Bronchial epithelial cell (primary cell): ENCODE data around the gene TMPRSS9. TPM values are rescaled to one million over a fixed set of nuclear protein-coding genes. Genes with fewer than 3 reads are reported as not detected.

Experiments
- DNase-seq: peaks from one replicate; pipeline ENCODE4 v3.0.0-alpha.2; 2010; ENCODE audit warnings: low read depth
- FAIRE-seq: peaks from 2 replicates; lab custom pipeline; 2011; peaks lifted over from hg19 to GRCh38; lab: Jason Lieb, UNC
- H3K27me3 ChIP-seq: 2 replicates; pipeline ENCODE4 v1.5.1; 2011; ENCODE audit warnings: low read length; ENCODE audit not compliant: control insufficient read depth, insufficient read depth
- H3K36me3 ChIP-seq: 2 replicates; pipeline ENCODE4 v1.5.1; 2011; ENCODE audit warnings: low read length; ENCODE audit not compliant: control insufficient read depth, insufficient read depth
- H3K4me3 ChIP-seq: 2 replicates; pipeline ENCODE4 v1.5.1; 2011; ENCODE audit warnings: mild to moderate bottlenecking, low read depth, low read length, control low read depth
- CTCF ChIP-seq: IDR thresholded peaks from 2 replicates; pipeline ENCODE4 v1.5.1; 2011; ENCODE audit warnings: mild to moderate bottlenecking, moderate library complexity, low read length, control low read depth, inconsistent platforms; ENCODE audit not compliant: insufficient read depth, severe bottlenecking
- total RNA-seq: library from RNA; depleted of rRNA; stranded (reverse); fragments of >200 nt; gene quantifications from 2 replicates; pipeline ENCODE4 v1.2.1, GENCODE V29; 2014

Gene TMPRSS9
- total RNA-seq, 1 donor from 2014 or later: not detected

DNA sequence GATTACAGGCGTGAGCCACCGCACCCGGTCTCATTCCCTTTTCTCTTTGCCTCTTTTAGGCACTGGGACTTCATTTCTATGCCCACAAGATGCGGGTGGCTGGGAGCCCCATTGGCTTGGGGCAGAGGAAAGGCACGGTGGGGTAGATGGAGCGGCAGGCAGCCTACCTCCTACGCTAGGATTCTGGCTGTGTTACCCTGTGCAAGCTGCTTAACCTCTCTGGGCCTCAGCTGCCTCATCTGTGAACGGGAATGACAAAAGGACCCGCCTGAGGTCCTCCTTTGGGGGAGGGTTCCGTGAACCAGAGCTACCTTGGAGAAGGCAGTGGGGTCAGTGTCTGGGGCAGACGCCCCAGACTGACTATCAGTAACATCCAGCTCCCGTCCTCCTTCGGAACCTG lies 42.8 kb upstream of the TMPRSS9 start:
- no peaks in the 10 kb centered on the region for H3K36me3 ChIP-seq
- DNase-seq (no peak), FAIRE-seq (no peak)
- H3K4me3 ChIP-seq: no peak overlapping the region
- no peak for TF ChIP-seq CTCF
- H3K27me3 ChIP-seq: peaks cover 1% of the 10 kb centered on the region

DNA sequence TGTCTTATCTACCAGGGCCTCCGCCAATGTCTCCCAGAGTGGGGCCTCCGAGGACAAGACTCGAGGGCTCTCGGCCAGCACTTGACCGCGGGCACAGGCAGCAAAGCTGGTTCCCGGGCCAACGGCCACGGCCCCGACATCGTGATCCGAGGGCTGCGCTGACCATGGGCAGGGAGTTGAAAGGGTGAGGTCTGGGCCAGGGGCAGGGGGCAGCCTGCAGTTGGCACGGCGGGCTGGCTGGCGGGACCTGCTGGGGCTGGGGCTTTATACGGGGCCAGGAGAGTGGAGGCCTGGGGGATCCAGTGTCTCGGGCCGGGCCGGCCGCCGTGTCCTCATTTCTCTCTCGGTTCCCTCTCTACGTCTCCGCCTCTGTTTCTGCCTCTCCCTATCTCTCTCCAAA lies 42.3 kb upstream of the TMPRSS9 start:
- Histone ChIP-seq H3K36me3 (peaks cover 2% of the 10 kb centered on the region), H3K27me3 (peaks cover 1% of the 10 kb centered on the region), H3K4me3 (no peak overlapping the region)
- FAIRE-seq (no peak), DNase-seq (no peak)
- no peak for TF ChIP-seq CTCF

- FAIRE-seq (no peak), DNase-seq (no peak)
- Histone ChIP-seq H3K27me3 (peaks cover 1% of the 10 kb centered on the region), H3K36me3 (peaks cover 4% of the 10 kb centered on the region), H3K4me3 (no peak overlapping the region)
- no peak for TF ChIP-seq CTCF
Observed at GRCh38 chr19:2318923-2319322, 41.1 kb upstream of the TMPRSS9 start.

DNA sequence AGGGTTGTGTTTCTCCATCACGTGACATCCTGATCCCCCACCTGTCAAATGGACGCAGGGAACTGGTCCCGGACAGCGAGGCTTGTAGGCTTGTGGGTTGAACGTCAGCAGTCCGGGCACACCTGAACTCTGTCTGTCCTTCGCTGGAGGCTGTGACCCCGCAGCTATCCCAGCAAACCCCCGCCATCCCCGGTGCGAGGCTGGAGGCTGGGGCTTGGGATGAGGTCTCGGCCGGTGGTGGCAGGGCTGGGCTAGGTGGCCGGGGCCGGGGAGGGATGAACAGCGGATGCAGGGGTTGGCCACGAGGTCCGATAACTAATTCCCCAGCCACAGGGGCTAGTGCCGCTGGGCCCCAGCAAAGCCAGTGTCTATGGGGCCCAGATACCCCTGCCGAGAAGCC lies 40.5 kb upstream of the TMPRSS9 start:
- peaks cover 1% of the 10 kb centered on the region for H3K27me3 ChIP-seq
- FAIRE-seq: no peak
- H3K4me3 ChIP-seq: no peak overlapping the region
- no peak for DNase-seq
- peaks cover 7% of the 10 kb centered on the region for H3K36me3 ChIP-seq
- TF ChIP-seq CTCF: no peak

- no peak for FAIRE-seq
Observed at GRCh38 chr19:2320049-2320448, 40.0 kb upstream of the TMPRSS9 start.

More at GRCh38 chr19:2320049-2320448, 40.0 kb upstream of the TMPRSS9 start:
- DNase-seq: peak; percentile 48
- Histone ChIP-seq H3K27me3 (peaks cover 1% of the 10 kb centered on the region), H3K4me3 (no peak overlapping the region), H3K36me3 (peaks cover 11% of the 10 kb centered on the region)
- TF ChIP-seq CTCF: no peak
